ENCODE data around the gene DYRK3.
"Not testable (repeated sequence)": the region's sequence is repeated elsewhere in the genome, so short reads cannot be mapped to it uniquely, and the experiment has no call there.

Gene DYRK3

DNA sequence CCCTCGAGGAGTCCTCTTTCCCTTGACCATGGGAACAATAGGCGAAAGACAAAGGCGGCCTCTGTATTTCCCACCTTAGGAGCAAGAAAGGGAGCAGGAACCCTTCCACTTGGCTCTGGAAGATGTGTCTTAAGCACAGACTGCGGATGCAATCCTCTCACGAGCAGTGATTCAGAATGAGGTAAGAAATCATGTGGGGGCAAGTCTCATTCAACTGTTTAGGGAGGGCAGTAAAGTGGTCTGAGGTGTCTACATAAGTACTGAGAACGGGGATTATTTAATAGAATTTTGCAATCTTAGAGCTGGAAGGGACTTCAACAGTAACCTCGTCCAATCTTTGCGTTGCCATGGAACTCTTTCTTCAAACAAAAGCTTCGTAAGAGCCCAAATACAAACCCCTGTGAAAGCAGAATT lies 1.6 kb upstream of the DYRK3 start:
- DNase-seq = no peak

DNA sequence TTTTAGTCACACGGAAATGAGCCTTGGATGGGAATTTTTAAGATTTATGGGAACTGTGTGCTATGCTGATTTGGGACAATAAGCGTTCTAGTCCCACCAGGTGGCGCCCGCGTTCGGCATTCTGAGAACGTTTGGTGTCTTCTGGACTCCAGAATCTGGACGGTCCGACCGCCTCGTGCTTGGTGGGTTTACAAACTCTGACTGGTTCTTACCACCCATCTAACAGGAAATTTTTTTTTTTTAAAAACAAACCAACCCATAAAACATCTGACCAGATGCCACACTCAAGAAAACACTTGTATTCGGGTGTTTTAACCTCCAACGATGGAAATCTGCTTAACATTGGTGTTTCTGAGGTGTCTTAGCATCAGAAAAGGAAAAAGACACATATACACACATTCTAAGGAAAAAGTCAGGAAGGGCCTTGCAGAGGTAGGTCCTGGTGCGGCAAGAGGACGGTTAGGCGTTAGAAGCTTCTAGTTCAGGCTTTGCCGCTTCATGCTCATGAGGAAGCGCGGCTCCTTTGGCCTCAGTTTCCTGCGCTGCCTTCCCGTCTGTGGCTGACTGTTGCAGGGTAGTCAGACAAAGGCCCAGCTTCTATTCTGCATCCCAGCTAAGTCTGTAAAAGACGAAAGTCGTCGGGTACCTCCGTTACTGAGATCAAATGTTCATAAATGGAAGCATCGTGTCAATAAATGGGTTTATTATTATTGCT lies 814 bp upstream of the DYRK3 start:
- peak; percentile 42 for DNase-seq

DNA sequence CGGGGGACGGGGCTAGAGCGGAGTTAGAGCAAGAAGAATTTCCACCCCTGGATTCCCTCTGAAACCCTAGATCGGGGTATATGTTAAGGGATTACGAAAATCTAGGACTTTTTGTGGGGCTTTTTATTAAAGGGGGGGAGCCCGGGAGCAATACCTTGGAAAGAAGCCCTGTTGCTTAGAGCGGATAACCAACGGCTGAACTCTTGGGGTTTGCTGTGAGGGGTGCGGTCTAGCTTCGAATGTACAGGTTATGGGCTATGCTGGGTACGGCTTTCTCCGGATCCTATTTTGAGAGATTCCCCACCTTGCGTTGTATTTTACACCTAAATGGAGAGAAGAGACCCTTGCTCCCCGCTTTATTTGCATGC lies 626 bp downstream of the DYRK3 start:
- no peak for DNase-seq

DNA sequence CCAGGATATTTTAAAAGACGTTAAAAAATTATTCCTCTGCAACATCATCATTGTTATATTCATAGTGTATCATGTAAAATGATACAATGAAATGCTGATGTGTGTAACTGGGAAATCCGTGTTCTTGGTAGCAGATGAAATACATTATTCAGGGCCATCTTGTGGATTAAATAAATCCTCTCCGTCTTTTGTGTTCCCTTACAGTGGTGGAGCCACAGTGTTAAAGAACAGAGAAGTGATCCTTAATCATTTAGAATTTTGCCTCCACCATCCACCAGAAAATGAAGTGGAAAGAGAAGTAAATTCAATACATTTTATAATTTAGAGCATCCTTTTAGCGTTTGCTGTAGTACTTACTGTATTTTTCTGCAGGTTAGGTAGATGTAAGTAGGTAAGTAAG lies 1.3 kb downstream of the DYRK3 start:
- DNase-seq = no peak

DNA sequence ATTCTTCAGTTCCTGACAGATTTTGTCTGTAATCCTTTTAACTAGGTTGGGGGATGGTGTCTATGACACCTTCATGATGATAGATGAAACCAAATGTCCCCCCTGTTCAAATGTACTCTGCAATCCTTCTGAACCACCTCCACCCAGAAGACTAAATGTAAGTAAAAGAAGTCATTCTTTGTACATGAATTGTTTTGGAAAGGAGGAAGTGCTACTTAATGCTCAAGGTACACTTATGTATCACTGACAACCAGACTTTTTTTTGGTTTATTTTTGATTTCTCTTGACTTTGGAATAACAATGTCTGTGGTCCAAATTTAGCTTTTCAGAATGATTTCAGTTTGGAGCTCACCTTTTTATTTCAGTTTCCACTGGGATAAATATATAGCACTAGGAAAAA lies 2.3 kb downstream of the DYRK3 start:
- no peak for DNase-seq

DNA sequence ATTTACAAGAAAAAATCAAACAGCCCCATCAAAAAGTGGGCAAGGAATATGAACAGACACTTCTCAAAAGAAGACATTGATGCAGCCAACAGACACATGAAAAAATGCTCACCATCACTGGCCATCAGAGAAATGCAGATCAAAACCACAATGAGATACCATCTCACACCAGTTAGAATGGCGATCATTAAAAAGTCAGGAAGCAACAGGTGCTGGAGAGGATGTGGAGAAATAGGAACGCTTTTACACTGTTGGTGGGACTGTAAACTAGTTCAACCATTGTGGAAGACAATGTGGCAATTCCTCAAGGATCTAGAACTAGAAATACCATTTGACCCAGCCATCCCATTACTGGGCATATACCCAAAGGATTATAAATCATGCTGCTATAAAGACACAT lies 6.7 kb downstream of the DYRK3 start:
- not testable (repeated sequence) for DNase-seq

DNA sequence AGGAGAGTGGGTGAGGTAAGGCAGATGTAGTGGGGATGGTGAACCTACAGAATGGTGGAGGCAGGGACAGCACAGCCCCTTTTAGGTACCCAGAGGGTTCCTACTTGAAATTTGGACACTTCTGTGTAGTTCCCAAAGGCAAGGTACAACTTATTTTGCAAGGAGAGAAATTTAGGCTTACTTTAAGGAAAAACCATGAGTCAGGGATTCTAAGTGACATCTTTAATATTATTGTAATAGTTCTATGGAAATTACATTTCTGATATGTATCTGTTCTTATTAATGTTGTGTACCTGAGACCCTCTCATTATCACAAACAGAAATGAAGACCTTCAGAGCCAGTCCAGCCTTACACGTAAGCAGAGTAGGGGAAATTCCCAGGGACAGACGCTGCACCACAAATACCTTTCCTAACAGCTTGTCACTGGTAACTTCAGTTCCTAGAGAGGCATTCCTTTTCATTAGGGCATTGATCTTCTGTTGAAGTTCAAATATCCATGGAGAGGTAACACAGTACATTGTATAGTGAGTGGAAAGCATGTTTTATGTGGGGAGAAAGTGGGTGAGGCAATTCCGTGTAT lies 7.9 kb downstream of the DYRK3 start:
- DNase-seq = no peak

DNA sequence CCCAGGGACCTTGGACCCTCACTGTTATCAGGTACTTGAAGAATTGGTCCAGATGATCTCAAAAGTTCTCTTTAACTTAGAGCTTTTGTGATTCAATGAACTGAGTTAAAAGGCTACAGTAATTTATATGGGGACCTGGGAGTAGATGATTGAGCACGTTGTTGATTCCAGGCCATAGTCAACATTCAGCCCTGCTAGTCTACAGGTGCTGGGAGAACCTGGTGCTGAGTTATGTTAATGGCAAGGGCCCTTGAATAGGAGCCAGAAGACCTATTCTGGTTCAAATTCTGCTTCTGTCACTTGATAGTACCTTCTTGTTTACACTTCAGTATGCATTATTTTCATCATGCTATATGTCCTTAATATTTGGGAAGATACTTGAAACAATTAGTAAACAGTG lies 11.2 kb downstream of the DYRK3 start:
- no peak for DNase-seq

DNA sequence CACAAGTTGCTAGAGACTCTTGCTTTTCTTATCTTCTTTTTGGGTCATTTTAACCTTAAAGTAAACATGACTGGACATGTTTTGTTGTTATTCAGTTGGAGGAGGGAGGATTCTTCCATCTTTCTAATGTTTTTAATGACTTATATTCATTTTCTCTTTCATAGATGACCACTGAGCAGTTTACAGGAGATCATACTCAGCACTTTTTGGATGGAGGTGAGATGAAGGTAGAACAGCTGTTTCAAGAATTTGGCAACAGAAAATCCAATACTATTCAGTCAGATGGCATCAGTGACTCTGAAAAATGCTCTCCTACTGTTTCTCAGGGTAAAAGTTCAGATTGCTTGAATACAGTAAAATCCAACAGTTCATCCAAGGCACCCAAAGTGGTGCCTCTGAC lies 11.9 kb downstream of the DYRK3 start:
- DNase-seq = no peak

DNA sequence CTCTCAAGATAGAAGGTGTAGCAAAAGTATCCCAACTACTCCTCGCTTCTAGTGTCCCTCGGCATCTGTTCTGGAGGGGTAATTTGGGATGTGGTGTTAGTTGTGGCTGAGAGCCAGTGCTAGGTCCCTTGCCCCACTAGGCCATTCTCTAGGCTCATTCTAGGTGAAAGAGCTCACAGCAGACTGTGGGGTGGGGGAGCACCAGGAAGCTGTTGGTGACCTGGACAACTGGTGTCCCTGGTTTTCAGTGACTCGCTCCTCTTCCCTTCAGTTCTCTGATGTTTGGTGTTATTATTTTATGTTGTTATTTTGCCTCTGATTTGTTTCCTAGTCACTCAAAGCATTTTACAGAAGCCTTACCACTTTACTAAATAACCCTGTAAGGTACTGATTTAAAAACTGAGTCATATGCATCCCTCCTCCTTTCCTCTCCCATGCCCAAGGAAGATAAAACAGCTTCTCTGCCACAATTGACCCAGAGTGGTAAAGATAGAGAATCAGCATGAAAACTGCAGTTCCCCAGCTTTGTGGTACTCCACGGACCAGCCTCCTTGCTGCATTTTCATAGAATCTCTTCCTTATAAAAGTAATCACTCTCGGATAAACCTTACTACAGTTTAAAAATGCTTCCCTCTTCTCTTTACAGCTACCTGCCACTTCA lies 14.1 kb downstream of the DYRK3 start:
- DNase-seq = no peak

DNA sequence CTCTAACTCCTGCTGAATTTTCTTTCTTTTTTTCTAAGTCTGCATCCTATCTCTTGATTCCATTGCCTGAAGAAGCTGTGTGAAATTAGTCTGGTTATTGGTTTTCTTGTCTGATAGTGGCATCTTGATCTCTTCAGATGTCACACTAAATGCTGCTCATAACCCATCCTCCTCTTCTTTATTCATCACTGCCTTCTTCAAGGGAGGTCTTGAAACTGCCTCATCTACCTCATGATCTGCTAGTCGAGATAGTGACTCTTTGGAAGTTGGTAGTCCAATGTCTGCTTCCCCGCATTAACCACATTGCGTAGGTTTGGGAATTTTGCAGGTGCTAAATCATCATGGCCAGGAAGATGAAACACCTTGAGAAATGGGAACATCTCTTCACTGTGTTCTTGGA lies 15.7 kb downstream of the DYRK3 start:
- no peak for DNase-seq

DNA sequence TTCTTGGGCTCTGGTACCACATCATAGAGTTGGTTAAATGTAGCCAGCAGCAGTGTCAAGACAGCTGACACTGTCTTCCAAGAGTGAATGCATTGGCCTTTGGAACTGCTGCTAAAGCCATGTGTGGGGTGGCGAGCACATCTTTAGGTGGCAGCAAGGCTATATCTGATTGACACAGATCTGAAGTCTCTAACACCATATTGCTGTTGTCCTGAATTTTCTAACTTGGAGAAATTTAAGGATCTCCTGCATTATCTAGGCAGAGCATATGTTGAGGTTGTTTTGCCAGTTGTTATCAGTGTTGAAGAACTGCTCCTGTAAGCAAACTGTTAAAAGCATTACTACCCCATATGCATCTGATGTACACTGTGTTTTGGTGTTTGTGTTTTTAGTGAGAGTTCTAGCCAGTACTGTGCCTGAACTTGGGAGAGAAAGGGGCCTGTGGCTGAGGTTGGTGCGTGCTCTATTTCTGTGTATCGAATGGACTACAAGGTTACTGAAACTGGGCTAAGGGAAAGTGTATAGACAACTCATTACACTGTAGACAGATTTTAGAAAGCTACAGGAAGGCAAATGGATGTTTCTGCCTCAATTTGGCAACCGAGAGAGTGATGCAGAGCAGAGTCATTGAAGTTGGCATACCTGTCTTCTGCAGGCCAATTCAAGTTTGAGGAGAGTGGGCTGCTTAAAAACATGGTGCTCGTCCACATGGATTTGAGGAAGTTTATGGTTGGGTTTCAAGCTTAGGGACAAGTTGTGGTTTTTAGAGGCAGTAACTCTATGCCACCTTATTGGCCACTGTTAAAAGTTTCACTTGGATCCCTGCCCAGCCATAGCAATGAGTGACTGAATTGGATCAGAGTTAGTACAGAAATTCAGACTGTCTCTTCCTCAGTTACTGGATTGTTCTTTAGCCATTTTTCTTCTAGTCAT lies 16.9 kb downstream of the DYRK3 start:
- DNase-seq = no peak

DNA sequence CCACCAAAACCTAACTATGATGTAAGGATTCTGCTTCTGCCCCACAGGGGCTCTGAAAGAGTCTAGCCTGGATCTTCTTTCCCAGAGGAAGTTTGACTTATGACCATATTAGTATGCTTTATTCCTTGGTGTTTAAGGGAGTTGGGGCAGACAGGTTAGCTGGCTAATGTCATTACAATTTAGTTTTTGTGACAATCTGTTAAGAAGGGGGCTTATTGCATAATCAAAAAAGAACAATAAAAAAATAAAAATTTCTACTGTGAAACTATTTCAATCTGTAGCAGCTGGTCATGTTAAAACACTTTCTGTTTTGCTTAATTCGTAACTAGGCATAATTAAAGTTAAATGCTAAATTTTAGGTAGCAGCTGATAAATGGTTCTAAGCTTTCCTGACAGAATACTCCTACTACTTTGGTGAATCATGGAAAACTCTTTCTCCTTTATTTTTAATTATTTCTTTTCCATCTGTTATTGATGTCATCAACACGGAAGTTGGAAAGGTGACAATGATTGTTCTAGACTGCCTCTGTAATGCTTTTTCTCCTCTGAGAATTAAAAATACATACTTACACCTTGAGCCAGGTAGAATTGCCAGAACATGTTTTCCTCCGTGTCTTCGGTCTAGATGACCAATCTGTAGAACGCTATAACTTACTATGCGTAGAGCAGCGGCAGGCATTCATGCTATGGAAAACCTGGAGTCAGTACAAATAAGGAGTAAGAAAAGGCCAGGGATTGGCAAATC lies 18.6 kb downstream of the DYRK3 start:
- no peak for DNase-seq

DNA sequence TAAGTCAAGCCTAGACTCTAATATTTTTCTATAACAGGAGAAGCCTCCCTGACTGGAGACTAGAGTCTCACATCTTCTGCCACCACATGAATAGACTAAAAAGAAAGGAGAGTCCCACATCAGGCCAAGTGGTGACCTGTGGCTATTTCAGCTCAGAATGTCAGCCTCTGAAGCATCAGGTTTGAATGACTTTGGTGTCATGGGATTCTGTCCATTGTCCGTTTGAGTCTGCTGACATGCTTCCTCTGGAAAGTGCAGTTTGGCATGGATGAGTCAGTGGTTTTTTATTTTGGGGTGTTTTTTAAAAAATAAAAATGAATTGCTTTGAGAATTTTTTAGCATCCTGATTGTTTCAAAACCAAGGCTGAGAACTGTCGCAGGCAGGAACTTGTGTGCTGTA lies 19.5 kb downstream of the DYRK3 start:
- no peak for DNase-seq

DNA sequence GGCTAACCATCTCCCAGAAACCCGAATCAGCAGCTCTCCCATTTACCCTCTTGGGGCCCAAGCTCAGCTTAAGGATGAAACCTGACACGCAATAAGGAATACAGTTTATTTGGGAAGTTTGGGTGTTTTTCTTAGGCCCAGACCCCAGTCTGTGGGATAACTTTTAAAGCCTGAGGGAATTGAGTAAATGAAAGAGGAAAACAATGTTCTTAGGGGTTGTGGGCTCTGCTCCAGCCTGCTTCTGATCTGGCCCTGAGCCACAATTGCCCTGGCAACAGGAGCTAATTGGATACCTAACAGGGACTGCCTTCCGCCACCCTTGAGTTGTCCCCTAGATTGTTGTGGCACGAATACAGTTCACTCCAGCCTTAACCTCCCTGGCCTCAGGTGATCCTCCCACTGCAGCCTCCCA lies 20.1 kb downstream of the DYRK3 start:
- DNase-seq = peak; percentile 65

DNA sequence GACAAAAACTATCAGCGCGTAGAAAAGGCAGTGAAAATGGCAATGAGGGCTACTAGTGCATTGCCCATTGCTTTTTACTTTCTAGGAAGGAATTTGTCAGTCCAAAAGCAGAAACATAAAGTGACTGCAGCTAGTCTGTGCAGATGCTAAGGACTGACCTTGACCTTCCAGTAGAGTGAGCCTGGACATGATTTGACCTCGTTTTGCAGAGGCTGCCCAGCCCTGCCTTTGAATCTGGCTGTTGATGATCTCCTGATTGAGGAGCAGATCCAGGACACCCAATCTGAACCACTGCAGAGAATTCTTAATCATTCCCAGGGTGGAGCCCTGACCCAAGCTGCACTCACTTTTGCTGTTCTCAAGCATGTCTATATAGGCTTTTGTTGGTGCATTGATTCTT lies 21.6 kb downstream of the DYRK3 start:
- no peak for DNase-seq

DNA sequence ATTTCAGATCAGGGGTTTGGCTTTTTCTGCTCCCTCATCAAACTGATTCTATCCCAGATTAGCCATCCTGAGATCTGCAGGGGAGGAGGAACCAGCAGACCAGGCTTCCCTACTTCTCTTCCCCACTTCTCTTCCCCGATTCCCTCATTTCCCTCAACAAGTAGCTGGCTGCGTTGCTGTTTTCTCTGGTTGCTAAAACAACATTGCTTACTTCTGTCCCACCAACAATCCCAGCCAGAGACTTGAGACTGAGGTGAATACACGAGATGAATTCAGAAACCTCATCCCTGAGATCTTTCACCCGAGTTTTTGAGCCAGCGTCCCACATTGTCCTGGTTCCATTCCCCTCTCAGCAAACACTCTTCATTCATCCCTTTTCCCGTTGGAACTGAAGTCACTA lies 22.4 kb downstream of the DYRK3 start:
- DNase-seq = no peak

DNA sequence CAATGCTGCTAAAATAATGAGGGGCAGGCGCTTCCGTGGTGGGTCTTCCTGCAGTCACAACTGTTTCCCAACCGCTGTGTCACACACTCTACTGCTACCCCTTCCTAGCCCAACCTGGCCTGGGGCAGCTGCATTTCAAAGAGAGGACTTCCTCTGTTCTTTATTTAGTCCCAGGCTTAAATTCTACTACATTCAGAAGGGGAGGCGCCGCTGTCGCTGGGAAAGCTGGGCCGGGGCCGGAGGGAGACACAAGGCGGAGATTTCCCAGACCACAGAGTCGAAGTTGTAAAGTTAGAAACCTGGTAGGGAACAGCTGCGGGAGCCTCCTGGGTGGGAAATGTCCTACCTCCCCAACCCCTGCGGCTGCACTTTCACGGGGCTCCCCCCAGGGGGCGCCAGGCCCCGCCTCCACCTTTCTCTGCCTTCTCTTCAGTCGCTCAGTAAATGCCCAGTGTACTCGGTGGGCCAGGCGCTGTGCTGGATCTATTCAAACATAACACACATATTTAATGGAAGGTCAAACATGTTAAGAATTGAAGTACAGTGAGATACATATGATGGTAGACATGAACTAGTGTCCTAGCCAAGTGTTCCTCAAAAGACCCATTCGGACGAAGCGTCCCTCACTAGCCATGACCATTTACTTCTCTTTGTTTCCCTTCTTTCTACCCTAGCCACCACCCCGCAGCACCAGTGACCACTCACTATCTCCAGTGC lies 23.1 kb downstream of the DYRK3 start:
- no peak for DNase-seq

DNA sequence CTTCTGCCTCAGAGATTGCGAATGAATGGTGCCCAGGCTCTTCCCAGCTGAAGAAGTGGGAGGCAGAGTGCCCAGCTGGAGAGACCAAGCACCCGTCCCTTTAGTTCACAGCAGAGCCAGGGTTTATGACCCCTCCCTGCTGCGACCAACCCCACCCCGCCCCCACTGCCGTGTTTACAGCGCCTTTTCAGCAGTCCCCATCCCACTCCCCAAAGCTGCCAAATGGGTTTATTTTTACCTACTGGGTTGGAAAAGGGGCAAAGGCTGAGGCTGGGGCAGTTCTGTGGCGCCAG lies 23.6 kb downstream of the DYRK3 start:
- DNase-seq = no peak

DNA sequence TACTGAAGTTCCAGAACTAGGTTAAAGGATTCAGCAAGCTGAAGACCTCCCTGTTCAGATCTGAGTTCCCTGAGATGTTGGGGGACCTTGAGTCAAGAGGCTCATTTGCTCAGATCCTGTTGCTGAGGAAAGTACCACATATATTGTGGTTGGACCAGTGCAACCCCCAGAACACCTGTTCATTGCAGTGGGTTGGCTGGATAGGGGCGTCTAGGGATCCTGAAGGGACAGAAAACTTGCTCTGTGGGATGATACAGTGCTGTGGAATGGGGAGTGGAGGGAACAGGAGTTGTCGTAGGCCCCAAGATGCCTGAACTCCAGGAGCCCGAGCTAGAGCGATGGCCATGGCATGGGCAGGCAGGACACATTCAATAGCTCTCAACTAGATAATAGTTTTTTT lies 24.8 kb downstream of the DYRK3 start:
- DNase-seq = no peak

DNA sequence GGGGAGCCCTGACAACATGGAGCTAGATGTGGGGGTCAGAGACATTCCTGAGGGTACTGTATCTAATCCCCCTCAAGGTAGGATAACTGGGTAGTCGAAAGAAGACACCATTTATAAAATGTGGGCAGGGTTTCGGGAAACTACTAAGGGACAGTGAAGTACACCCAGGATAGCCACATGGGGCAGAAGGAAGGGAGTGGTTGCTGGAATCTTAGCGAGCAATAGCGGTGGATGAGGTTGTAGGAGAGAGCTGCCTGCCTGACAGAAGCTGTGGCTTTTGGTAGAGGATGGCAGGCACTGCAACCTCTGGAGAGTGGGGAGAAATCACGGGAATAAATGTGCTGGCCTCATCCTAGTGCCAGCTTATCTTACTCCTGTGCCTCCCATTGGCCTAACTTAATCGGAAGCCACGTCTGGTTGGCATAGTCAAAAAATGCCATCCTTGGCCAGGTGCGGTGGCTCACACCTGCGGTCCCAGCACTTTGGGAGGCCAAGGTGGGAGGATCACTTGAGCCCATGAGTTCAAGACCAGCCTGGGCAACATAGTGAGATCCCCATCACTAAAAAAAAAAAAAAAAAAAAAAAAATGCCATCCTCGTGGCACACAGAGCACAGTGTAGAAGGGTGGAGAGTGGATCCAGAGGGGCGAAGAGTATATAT lies 26.0 kb downstream of the DYRK3 start:
- no peak for DNase-seq
